ENCODE measurements around the gene PLCH1.

Gene PLCH1

DNA sequence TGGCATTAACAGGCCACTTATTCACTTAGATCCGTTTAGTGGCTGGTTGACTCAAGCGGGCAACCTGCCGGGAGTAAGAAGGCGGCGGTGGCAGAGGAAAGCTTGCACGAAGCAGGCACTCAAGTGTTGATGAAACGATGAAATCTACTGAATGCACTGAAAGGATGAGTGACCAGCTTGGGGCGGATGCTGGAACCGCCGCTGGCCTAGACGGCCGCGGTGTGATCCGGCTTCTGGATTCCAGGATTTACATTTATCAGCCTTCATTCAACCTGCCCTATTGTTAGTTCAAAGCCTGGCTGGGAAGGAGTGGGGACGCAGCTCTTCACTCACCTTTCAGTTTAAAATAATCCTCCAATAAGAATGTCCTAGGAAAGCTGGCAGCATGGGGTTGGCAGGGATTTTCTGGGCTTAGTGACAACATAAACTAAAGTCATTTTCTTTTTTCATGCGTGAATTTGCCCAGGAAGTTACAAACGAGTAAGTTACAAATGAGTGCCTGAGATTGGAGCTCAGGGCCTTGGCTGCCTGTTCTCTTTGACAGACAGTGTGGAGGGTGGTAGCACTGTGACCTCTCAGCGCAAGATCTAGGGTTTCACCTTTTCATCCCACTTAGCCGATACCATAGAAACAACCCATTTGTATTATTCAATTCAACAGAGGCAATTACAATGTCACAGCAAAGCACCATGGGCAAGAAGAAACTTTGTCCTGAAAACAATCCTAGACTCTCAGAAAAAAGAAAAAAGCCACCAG is 1.1 kb upstream of the PLCH1 start:
- DNase-seq = no peak

DNA sequence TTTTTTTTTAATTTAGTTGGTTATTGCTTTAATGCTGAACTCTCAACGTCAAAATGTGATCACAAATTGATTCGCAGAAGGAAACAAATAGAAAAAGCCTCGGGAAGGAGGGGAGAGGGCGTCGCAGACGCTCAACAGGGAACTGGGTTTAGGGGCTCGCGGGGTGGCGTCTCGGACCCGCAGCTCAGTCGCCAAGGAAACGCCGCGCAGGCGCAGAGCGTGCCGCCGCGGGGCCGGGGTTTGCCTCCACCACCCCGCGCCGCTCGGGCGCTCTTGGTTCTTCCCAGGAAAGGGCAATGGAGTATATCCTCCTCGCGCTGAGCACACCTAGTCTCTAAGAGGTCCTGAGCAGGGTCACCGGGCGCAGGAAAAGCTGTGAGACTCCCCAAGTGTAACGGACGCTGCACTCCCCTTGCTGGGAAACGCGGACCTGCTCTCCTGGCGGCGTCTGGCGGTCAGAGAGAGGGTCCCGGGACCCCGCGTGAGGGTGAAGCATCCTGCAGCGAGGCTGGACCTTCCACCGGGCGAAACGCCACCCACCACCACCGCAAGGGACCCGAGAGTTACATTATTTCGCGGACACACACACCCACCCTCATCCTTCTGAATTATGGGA is 753 bp downstream of the PLCH1 start:
- peak; percentile 14 to 50 for DNase-seq

- no peak for DNase-seq
Measured at GRCh38 chr3:155743606-155744005, 1.3 kb downstream of the PLCH1 start.

GRCh38 chr3:155742349-155742965 is 2.4 kb downstream of the PLCH1 start:
- no peak for DNase-seq

DNA sequence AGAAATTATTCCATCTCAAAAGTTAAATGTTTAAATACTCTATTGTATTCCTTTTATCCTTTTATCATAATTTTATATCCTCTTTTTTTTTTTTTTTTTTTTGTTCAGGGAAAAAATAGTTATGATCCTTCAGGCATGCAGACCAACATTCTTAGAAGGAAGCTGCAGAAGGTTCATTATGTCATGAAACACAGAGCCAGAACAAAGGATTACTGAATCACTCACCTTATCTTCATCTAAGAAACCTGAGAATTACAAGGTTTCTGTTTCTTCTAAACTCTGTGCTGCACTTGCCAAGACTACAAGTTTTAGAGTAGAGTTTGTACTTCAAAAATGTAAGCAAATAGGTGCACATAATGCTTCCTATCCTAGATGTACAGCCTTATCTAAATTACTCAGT is 3.3 kb downstream of the PLCH1 start:
- no peak for DNase-seq

- DNase-seq = no peak
Measured at GRCh38 chr3:155741101-155741500, 3.8 kb downstream of the PLCH1 start.

- no peak for DNase-seq
Measured at GRCh38 chr3:155739154-155739553, 5.7 kb downstream of the PLCH1 start.

- no peak for DNase-seq
Measured at GRCh38 chr3:155738580-155739076, 6.2 kb downstream of the PLCH1 start.

GRCh38 chr3:155737844-155738460 is 6.9 kb downstream of the PLCH1 start:
- no peak for DNase-seq

GRCh38 chr3:155736381-155736780 is 8.5 kb downstream of the PLCH1 start:
- no peak for DNase-seq

GRCh38 chr3:155730843-155731242 is 14.0 kb downstream of the PLCH1 start:
- DNase-seq = no peak

GRCh38 chr3:155727836-155728235 is 17.0 kb downstream of the PLCH1 start:
- no peak for DNase-seq

GRCh38 chr3:155714295-155714718 is 30.6 kb downstream of the PLCH1 start:
- DNase-seq = no peak

DNA sequence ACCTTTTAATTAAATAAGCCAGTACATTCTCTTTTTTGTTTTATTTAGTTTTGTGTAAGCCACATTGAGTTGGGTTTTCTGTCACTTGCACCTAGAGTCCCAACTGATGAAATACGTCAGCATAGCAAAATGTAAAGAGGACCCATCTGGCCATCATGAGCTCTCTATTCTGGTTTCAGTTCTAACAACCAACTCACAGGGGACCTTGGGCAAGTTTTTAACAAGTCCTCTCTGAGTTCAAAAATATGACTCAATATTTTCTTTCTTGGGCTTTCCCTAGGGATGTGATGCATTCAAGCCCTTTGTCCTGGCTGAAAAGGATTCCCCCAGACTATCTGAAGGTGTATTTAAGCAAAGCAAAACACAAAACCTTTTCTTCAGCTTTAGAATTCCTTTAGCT is 32.9 kb downstream of the PLCH1 start:
- DNase-seq = no peak

DNA sequence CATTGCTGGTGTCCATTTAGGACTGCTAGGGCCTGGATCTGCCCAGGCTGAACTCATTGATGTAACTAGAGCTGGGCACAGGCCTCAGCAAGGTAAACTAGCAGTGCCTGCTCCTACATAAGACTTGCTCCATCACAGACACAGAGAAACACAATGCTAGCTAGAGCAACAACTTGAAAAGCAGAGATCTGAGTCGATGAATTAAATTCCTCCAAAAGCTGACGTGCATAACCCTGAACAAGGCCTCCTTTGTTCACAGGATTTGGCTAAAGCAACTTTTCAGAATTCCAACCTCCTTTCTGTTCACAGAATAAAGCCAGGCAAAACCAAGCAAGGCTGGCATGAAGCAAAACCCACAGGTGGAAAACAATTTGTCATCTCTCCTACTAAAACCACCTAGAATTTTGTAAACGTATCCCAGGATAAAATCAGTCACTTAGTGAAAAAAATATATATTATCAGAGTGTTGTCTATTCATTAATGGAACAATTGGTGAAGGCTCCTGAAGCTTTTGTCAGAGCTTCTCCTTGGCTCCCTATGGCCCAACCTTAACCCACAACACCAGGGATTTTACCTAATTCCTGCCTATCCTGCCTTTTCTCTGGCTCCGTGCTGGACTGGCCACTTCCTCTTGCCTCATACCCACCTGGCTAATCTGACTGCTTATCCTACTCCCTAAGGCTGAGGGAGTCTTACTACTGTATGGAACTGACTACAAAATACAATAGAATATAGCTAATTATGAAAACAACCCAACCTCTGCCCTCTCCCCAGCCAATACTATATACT is 39.9 kb downstream of the PLCH1 start:
- DNase-seq = no peak

- no peak for DNase-seq
Measured at GRCh38 chr3:155704061-155704460, 40.8 kb downstream of the PLCH1 start.

DNA sequence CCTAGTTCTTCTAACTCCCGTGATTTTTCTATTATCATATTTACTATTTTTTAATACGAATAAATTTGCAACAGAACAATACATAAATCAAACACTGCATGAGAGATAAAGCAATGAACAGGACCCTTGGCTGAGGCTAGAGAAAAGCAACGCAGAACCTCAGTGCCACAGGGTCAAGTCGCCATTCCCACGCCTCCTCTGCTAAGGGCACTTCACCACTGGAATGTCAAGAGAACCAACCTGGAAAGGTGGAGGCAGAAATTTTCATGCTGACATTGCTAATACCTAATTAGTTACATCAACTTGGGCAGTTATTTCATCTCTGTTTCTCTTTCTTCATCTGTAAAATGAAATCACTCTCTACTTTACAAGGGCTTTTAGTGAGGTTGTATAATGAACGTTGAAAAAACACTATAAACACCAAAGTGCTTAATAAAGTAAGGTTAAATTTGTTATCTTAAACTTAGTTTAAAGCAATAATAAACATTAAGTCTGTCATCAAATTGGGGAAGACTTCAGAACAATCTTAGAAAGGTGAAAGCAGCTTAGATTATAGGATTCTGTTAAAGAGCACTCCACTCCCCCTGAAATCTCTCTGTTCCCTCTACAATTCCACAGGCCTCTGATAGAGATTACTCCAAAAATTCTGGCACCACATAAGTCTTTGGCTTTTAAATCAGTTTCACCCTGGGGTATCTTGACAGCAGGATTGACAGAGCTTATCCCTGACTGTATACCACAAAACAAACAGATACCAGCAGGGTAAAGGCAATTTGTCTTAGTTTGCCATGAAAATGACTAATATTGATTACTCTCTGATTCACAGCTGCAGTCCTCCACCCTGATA is 41.9 kb downstream of the PLCH1 start:
- DNase-seq = no peak

DNA sequence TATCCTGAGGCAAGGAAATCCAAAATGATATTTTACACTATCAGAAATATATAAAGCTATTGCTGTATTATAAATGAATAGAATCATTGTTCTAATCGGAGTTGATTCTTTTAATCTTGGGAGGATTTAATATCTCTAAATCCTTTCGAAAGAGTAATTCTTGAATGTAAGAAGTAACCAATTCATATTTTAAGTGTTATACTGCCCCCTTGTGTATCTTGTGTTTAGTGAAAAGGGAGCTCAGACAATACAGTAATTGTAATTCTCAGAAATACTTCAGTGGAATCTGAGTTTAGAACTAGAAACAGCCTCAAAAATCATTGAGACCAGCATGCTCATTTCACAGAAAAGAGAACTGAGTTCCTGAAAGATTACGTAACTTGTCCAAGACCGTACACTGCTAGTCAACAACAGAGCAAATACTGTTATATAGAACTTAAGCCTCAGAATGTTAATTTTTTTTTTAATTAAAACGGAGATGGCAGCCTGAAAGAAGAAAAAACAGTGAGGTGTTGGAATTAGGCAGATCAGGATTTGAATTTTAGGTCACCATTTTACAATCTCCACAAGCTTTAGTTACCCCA is 42.9 kb downstream of the PLCH1 start:
- no peak for DNase-seq

GRCh38 chr3:155697542-155697941 is 47.3 kb downstream of the PLCH1 start:
- no peak for DNase-seq

DNA sequence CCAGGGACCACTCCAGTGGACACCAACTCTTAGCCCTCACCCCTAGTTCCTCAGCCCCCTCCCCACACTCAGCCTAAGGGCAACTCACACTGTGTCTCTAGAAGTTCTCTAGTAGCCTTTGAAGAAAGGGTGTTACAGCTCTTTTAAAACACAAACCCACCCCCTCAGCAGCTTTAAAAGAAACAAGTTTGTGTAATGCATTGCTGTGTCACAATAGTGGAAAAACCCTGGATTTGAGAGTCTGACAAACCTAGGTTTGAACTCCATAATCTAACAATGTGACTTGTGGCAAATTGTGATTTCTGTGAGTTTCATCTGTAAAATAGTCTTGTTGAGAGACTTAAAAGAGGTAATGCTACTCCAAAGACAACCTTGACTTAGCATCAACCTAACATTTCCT is 54.0 kb downstream of the PLCH1 start:
- DNase-seq = no peak

GRCh38 chr3:155688481-155688880 is 56.4 kb downstream of the PLCH1 start:
- DNase-seq = no peak
